ENCODE data around the gene NCKAP5.

Gene NCKAP5

DNA sequence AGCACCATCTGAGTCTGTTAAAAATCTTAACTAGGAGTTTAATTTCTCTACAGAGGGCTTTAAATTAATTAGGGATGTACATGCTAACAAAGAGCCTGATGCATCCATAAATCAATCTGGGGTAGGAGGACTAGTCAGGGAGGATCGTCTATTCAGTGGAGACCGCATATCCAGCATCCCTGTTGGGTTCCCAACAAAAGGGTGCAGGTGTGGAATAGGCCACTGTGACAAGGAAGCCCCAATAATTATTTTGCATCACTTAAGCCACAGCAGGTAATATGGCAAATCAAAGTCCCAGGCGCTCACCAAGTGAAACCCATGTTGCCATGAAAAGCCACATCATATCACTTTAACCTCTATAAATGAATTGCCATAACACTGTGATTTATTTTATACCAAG is 392.3 kb downstream of the NCKAP5 start:
- no peak for DNase-seq

DNA sequence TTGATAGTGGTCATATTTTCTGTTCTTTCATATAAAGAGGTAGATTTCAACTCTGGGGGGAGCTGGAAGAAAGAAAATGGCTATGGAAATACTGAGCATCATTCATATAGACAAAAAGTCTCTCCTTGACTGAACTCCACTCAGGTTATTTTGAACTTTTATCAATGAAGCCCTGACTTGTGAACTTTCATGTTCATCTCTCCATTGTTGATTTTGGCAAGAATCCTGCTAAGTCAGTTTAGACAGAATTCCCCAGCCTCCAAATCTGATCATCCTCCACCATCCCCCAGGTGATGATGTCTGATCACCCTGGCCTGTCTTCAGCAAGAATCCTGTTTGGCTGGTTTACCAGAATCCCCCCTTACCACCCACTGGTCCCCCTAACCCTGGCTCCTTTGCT is 395.0 kb downstream of the NCKAP5 start:
- DNase-seq: no peak

DNA sequence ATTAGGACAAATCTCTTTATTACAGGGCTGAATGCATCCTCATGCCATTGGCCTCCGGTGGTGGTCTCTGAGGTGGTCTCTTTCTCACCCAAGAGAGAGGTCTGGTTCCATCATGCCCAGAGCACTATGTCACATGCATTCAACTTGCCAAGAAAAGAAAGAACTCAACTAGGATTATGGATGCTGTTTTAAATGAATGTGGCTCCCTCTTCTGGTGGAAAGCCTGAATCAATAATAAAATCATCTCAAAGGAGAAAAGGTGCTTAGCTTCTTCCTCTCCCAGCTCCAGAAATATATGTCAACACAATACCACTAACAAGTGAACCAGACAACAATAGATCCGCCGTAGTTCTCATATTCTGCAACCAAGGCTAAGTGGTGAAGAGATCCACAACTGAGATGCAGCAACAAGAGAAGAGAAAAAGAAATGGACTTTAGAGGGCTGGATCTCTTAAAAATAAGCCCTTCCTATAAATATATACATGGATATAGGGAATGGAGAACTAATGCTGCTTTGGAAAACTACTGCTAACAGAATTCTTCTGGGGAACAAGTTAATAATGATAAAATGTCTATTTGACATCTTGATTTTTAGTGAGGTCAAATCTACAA is 396.8 kb downstream of the NCKAP5 start:
- DNase-seq: peak; percentile 86

DNA sequence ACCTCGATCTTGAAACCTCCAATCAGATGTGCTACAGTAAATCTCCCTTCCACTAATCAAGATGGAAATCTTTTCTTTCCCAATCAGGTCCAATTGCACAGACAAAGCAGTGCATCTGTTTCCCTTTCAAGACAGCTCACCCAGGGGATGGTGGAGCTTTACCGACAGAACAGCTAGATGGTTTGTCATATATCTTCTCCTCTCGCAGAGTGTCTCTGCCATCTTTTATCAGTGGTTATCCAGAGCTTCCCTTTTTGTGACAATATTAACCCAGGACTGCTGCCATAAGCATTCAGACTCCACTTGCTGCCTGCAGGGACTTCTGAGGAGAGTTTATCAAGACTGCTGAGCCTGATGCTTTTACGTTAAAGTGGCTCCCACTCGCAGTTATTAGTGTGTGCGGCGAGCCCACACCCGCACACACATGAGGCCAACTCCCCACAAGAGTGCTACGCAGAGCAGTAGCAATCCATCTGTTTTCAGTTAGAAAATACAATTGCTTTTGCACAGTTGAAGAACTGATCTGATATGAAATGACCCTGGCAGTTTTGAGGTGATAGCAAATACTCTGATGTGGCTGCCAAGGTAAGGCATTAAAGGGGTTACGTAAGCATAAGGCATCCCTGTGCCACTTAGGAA is 398.9 kb downstream of the NCKAP5 start:
- DNase-seq: no peak

DNA sequence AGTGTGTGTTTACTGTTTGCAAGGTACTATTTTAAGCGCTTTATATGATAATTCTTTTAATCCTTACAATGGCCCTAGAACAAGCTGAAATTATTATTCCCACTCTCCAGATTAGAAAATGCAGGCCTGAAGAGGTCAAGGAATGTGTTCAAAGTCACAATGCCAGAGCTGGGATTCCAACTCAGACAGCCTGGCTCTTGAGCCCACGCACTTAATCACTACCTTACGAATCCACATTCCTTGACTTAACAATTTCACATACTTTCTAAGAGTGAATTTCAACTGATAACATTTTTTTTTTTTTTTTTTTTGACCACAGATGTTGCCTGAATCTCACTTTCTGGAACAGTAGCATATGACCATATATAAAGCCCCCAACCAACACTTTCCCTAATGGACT is 400.3 kb downstream of the NCKAP5 start:
- no peak for DNase-seq

DNA sequence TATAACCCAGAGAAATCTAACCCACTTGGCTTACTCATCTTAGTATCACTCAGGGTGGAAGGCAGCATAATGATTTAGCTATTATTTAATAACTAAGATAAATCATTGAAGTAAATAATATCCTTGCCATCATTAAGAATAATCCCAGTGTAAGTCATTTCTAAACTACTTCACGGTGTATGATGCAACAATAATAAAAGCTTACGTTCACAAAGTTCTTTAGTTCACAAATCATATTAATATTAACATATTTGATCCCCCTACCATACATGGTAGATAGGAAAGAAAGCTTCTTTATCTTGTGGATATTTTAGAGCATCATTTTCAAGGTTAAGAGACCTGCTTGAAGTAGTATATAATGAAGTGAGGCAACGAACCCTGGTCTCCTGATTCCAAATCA is 401.0 kb downstream of the NCKAP5 start:
- no peak for DNase-seq

DNA sequence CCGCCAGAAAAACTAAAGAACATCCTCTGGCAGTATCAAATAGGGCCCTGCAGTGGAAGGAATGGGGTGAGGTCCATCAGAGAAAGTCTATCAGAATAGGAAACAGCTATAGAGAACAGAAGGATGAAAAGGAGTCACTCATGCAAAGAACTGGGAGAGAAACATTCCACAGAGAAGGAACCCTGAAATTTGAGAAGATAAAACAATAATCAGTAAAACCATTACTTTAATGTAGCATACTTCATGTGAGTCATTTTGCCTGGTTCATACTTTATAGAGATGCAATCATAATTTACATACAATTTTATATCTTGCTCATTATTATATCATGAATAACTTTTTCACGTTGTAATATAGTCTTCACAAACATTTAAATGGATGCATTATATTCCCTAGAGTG is 402.2 kb downstream of the NCKAP5 start:
- no peak for DNase-seq

DNA sequence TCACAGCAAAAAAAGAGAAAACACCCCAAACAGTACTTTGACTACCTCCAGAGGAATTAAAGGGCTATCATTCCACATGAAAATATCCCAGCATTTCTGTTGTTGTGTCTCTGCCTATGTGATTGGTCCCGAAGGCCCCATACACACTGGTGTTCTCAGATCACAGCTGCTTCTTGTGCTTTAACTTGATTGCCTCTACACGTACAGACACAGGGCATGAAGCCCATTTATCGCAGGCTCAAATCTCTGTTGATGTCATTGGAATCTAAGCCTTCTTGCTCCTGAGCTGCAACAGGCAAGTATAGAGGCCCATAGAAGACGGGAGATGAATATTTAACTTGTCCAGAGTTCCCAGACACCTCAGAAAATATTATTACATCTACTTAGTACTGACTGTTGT is 405.2 kb downstream of the NCKAP5 start:
- no peak for DNase-seq

DNA sequence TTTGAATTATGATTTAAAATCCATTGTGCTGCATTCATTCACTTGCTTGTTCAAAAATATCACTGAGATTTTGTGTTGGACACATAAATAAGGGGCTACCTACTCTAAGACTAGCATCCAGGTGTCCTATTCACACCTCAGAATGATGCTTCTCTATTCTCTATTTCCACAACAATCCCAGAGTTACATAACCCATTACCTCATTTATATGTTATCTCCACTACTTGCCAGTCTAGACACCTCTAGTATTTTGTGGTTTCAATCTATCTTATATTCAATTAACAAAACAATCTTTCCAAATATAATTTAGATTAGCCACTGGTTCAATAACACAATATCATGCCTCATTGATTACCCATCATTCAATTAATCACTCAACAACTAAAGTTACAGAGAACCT is 409.8 kb downstream of the NCKAP5 start:
- no peak for DNase-seq

DNA sequence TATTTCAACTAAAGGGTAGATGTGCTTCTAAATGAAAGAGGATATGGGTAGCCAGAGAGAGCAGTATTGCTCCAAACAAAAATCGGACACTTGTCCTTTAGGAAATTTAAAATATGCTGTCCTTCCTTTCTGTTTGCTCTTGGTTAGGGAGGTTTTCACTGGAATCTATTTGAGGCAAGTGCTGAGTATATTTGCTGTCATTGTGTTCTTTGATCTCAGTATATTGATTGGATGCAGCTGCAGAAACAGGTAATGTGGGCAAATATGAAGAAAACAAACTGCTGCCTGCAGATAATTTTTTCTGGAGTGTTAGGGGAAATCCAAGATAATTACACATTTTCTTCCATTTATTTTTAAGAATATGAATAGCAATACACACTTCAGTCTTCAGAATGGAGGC is 410.2 kb downstream of the NCKAP5 start:
- DNase-seq: no peak

DNA sequence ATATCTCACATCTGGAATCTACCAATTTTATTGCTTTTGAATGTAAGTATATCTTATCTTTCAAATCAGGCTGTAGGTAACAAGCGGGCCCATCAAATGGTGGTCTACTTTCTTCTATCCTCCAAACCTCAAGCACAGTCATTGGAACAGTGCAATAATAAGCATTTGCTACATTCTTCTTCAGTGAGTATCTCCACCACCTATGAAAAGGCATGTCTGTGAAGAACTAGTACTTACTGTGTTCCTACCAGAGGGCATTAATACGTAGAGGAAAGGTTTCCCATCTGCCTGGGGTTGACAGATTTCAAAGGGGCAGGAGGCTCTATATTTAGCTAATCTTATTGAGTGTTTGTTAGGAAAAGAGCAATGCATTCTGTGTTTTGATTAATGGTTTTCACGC is 411.1 kb downstream of the NCKAP5 start:
- DNase-seq: peak; percentile 21

DNA sequence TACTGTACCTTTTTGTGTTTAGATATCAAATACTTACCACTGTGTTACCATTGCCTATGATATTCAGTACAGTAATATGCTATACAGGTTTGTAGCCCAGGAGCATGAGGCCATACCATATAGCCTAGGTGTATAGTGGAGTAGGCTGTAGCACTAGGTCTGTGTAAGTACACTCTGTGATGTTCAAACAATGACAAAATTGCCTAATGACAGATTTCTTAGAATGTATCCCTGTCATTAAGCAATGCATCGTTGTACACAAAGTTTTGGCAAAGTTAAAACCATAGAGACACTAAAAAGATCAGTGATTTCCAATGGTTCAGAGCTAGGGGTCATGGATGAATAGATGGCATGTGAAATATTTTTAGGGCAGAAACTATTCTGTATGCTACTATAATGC is 415.5 kb downstream of the NCKAP5 start:
- no peak for DNase-seq

DNA sequence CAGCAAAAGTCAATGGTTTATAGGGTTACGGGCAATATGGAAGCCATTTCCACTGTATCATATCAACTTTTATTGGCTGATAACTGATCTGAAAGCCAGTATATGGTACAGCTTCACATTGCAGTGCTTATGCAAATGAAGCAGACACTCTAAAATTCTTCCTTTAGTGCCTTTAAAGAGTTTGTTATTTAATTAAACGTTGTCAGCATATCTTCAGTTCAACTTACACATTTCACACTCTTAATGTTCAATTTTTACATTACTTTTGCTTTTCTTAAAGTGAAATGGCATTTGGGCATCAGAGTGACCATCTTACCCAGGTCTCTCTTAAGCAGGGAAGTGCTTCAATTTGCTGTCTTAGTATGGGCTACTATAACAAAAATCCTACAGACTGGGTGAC is 420.1 kb downstream of the NCKAP5 start:
- DNase-seq: no peak

DNA sequence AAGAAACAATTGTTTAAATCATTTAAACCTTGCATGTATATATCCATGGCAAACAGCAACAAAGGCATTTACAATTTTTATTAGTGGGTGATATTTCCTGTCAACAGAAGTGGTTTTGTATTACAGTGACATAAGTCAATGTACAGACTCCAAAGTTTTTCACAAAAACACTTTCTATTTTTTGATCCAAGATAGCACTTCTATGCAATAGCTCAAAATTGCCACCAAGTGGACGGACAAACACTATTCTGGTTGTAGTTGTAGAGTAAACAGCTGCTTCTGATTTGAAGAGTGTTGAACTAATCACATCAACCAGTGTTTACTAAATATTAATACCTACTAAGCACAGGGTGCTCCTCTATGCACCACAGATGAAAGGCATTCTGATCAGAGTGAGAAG is 421.4 kb downstream of the NCKAP5 start:
- no peak for DNase-seq

DNA sequence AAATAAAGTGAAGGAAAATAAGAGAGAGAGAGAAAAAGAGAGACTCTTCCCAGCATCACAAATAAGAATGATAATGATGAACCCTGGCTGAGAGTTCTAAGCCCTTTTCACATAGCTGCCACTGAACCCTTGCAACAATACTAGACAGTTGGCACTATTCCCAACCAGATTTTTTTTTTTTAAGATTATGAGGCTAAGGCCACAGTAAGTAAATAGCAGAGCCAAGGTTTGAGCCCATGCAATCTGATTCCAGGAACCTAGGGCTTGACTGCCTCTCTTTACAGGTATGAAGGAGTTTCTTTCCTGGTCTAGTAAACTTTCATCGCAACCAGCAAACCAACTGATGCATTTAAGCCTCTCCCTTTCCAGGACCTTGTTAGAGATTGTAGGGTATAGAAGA is 424.6 kb downstream of the NCKAP5 start:
- DNase-seq: peak; percentile 71

DNA sequence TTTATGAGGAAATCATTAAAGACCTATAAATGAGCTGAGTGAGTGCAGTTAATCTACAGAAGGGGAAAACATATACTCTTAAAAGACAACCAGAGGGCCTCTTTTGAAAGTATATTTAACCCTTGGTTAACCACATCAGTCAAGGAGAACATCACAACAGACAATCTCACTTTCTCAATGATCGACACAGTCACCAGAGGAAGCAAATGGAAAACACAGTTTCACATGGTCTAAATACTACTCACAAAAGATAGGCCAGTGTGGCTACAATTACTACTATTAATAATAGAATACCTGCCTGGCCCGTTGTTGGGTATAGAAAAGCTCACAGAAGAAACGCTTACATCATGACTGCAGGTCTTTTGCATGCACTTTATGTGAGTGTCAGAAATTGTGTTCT is 426.2 kb downstream of the NCKAP5 start:
- DNase-seq: no peak

DNA sequence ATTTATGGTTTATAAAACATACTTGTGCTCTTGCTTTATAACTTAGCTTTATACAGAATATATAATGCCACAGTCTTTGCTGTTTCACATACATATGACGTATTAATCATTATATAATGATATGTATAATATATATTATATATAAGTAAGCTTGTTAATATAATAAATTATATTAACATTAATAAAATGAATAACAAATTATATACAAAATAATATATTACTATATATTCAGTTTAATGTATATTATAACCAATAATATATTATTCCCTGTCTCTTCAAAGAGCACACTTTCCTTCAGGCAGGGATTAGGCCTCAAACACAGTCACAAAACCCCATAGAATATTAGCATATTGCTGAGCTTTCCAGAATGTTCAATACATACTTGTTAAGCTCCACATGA is 427.6 kb downstream of the NCKAP5 start:
- no peak for DNase-seq

DNA sequence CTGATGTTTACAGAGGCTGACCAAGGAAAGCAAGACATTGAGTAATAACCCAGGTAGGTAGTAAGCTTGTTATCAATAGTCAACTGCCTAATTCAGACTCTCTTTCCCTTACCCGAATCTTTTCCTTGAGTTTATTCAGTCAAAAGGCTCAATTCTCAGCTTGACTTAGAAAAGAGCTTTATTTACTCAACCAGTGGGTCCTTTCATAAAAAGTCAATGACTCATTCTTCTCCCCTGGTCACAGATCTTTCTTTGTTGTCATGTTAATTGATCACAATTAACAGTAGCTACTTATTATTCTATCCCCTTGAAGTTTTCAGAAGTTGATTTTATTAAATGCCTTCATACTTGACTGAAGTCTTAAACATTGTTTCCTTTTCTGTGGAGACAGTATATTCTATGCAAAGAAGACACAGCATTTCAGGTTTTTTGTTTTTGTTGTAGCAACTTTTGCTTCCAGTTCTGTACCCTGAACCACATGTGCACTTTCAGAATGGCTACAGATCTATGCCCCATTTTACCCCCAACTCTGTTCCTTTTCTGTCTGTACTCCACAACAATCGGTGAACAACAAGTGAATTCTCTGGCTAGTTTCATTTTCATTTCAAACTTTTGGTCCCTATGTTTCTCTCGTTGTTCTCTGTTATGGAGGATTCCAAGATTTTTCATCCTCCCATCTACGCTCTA is 428.3 kb downstream of the NCKAP5 start:
- no peak for DNase-seq

DNA sequence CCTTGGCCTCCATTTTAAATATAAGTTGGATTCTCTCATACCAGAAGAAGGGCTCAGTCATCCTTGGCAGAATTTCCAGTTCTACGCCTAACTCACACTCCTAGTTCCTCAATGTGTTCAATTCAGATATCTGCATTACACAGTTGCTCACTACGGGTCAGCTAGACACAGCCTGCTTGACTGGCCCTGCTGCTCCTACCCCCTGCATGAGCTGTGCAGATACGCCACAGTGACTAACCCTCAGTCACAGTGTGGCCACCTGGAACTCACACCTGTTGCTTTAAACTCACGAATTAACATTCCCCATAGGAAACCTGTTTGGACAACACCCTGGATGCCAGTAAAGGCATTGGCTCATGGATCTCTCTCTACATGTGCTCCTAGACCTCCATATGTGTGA is 429.6 kb downstream of the NCKAP5 start:
- no peak for DNase-seq

DNA sequence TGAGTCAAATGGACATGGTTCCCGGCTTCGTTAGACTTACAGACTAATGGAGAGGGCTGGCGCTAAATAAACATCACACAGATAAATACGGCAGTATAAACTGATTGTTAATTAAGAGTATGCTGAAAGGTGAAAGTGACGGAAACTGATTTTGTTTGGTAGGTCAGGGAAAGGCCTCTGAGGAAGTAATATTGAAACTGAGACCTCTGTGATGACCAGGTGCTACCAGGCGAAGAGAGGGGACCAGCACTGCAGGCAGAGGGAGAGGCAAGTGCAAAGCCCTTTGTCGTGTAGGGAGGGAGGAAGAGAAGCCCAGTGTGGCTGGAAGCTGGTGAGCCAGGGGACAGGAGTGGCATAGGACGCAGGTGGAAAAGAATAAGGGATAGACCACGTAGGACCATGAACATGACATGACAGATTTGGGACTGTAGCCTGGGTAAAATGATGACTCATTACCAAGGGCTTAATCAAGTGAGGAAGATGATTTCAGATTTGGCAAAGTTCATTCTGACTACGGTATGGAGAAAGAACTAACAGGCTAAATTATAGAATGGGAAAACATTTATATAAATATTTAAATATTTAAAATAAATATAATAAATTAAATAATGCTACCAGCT is 433.1 kb downstream of the NCKAP5 start:
- no peak for DNase-seq

DNA sequence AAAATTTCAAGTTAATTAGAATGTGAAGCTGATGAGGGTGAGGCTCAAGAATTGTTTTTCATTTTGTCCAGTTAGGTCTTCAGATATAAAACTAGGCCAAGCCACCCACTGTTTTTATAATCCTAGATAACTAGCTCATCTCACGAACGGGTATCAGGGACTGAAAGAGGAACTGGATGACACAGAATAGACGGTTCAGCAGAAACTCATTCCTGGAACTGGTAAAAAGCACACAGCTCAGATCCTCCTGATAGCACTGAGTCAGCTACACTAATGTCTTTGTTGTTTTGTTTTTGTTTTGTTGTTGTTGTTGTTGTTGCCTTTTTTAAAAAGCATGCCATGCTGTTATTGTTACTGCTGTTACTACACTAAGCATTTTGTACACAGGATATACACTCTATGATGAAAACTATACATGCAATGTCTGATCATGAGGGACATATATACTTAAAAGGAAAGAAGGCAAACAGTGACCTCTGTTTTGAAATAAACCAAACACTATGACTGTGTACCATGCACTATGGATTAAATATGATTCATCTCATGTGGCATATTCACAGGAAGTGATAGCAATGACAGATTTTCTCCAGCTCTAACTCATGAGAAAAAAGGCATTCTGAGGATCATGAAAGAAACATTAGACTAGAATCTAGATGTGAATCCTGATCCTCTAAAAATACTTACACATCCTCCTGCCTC is 437.6 kb downstream of the NCKAP5 start:
- DNase-seq: no peak

DNA sequence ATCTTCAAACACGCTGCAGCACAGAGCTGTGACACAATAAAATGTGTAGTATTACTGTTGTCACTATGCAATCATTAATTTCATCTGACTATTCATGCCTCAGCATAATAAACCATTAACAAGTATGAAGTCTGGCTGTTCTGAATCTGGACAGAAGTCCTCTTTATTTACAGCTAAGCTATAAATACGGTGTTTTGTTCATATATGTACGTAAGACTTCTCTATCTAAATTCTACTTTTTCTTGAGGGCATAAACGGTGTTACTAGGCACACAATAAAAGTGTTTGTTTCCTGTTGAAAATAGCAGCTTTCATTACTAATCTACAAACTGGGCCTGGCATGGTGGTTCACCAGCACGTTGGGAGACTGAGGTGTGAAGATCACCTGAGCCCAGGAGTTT is 443.8 kb downstream of the NCKAP5 start:
- no peak for DNase-seq

DNA sequence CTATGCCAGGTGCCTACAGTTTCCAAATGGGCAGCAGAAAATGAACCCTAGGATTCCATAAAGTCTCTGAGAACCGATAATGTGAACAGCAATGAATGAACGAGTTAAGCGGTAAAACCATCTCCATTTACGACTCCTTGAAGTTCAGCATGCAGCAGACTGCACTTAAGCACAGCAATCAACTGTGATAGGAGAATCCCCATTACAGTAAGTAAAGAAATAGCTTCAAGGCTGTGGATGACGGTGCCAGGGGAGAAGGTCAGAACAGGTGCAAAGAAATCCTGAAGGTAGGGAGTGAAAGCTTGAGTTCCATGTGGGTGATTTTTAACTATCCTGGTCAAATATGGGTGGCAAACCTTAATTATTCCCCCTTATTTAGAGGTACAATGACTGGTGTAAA is 444.4 kb downstream of the NCKAP5 start:
- DNase-seq: no peak

DNA sequence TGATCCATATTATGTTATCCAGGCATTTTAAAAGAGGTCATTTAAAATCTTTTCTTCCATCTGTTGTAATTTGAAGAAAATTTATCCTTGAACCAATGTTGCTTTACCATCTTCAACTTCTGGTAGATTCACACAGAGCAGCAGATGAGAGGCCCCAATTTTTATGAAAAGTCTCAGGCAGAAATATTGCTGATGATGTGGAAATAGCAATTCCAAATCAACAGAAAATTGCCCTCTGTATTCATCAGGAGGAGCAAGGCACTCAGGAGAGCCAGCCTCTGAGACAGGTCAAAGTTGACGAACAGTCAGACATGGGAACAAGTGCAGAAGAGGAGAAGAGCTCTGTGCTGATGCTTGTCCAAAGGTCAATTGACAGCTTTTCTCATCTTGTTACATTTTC is 444.9 kb downstream of the NCKAP5 start:
- DNase-seq: no peak

Measured in NCI-H82 (cell line).